SK-N-SH (cell line): ENCODE data around the gene MAST4. TPM values are rescaled to one million over a fixed set of nuclear protein-coding genes. Genes with fewer than 3 reads are reported as not detected.

ENCODE experiments used
- CTCF ChIA-PET: fragments of 300-600, 350-600 bp; formaldehyde crosslinking; extraction: SDS; loops from one replicate; lab custom pipeline; 2021; lab: Yijun Ruan, JAX
- POLR2A ChIA-PET: fragments of 350-600 bp; sonication (Branson Sonifier 250); formaldehyde crosslinking; extraction: SDS; loops from one replicate; lab custom pipeline; 2020; ENCODE audit warnings: antibody characterized with exemption, inconsistent platforms; lab: Yijun Ruan, JAX
- DNase-seq: peaks from one replicate; pipeline ENCODE4 v3.0.0; 2012
- H2AFZ ChIP-seq: fragments of 200-600 bp; sonication (generic); 2 replicates; pipeline ENCODE4 v1.8.1; 2016; ENCODE audit warnings: antibody characterized with exemption, mild to moderate bottlenecking, low read depth
- H3F3A ChIP-seq: fragments of 200-600 bp; sonication (generic); replicated peaks from 2 replicates; pipeline ENCODE3; 2016; ENCODE audit warnings: antibody characterized with exemption, mild to moderate bottlenecking; ENCODE audit not compliant: insufficient read depth
- H3K27ac ChIP-seq, 2 experiments: fragments of 200-500 bp in 1 of 2; fragments of 200-600 bp in 1 of 2; sonication (Bioruptor generic) in 1 of 2; sonication (generic), shearing (Covaris generic) in 1 of 2; 2 replicates each; pipeline versions ENCODE4 v1.5.1 to v1.6.1; 2014 to 2016; ENCODE audit warnings: low read depth in 2 of 2, inconsistent platforms in 1 of 2, low read length in 1 of 2, mild to moderate bottlenecking in 1 of 2, mixed read lengths in 1 of 2
- H3K27me3 ChIP-seq: fragments of 200-600 bp; sonication (generic), shearing (Covaris generic); 2 replicates; pipeline ENCODE4 v1.6.1; 2016; ENCODE audit warnings: mixed run types; ENCODE audit not compliant: insufficient read depth
- H3K36me3 ChIP-seq, 2 experiments: fragments of 200-500 bp in 1 of 2; fragments of 200-600 bp in 1 of 2; sonication (Bioruptor generic) in 1 of 2; sonication (generic) in 1 of 2; replicated peaks in 1 of 2; 2 replicates each; pipeline versions ENCODE3 to v1.5.1; 2014 to 2016; ENCODE audit warnings: low read length in 1 of 2, mild to moderate bottlenecking in 1 of 2; ENCODE audit not compliant: insufficient read depth in 2 of 2, control insufficient read depth in 1 of 2
- H3K4me1 ChIP-seq, 2 experiments: fragments of 200-500 bp in 1 of 2; fragments of 200-600 bp in 1 of 2; sonication (Bioruptor generic) in 1 of 2; sonication (generic), shearing (Covaris generic) in 1 of 2; 2 replicates each; pipeline versions ENCODE4 v1.5.1 to v1.6.1; 2014 to 2016; ENCODE audit warnings: low read depth in 1 of 2, low read length in 1 of 2, mixed run types in 1 of 2; ENCODE audit not compliant: insufficient read depth in 2 of 2, control insufficient read depth in 1 of 2
- H3K4me2 ChIP-seq: fragments of 200-600 bp; sonication (generic), shearing (Covaris generic); 2 replicates; pipeline ENCODE4 v1.6.1; 2017; ENCODE audit warnings: mixed run types
- H3K4me3 ChIP-seq, 2 experiments: fragments of 200-500 bp in 1 of 2; fragments of 200-600 bp in 1 of 2; sonication (Bioruptor generic) in 1 of 2; sonication (generic), shearing (Covaris generic) in 1 of 2; 2 replicates each; pipeline versions ENCODE4 v1.5.1 to v1.8.1; 2014 to 2016; ENCODE audit warnings: low read depth in 2 of 2, inconsistent platforms in 1 of 2, low read length in 1 of 2, mild to moderate bottlenecking in 1 of 2, mixed read lengths in 1 of 2, moderate library complexity in 1 of 2
- H3K79me2 ChIP-seq: fragments of 200-600 bp; sonication (generic); 2 replicates; pipeline ENCODE4 v1.8.1; 2017; ENCODE audit warnings: mild to moderate bottlenecking; ENCODE audit not compliant: insufficient read depth
- H3K9ac ChIP-seq: fragments of 200-600 bp; sonication (generic); 2 replicates; pipeline ENCODE4 v1.6.1; 2017; ENCODE audit warnings: mixed run types
- H3K9me2 ChIP-seq: fragments of 200-600 bp; sonication (generic); 2 replicates; pipeline ENCODE4 v1.6.1; 2017; ENCODE audit warnings: mixed run types
- H3K9me3 ChIP-seq: fragments of 200-600 bp; sonication (generic); 2 replicates; pipeline ENCODE4 v1.6.1; 2017; ENCODE audit warnings: mixed run types, mild to moderate bottlenecking, moderate library complexity
- H4K20me1 ChIP-seq: fragments of 200-600 bp; sonication (generic); 2 replicates; pipeline ENCODE4 v1.6.1; 2017; ENCODE audit warnings: mild to moderate bottlenecking, mixed run types; ENCODE audit not compliant: insufficient read depth
- CTCF ChIP-seq: fragments of 200-600 bp; sonication (generic); IDR thresholded peaks from 2 replicates; pipeline ENCODE4 v1.6.1; 2017; ENCODE audit warnings: antibody characterized with exemption, mild to moderate bottlenecking, moderate library complexity
- GABPA ChIP-seq: IDR thresholded peaks from 2 replicates; pipeline ENCODE4 v1.4.0; 2012; ENCODE audit warnings: low read depth, mild to moderate bottlenecking
- MXI1 ChIP-seq: IDR thresholded peaks from 2 replicates; pipeline ENCODE4 v1.6.1; 2012; ENCODE audit warnings: mild to moderate bottlenecking, low read depth, low read length, improper control_type of control experiment
- RXRA ChIP-seq: IDR thresholded peaks from 2 replicates; pipeline ENCODE4 v1.4.0; 2012; ENCODE audit warnings: low read depth, mild to moderate bottlenecking, borderline replicate concordance
- SMC3 ChIP-seq: IDR thresholded peaks from 2 replicates; pipeline ENCODE4 v1.6.1; 2012; ENCODE audit warnings: low read depth, low read length, improper control_type of control experiment
- TAF1 ChIP-seq: IDR thresholded peaks from 2 replicates; pipeline ENCODE4 v1.6.1; 2012; ENCODE audit warnings: low read depth, mild to moderate bottlenecking, low read length, moderate library complexity, borderline replicate concordance
- TEAD4 ChIP-seq: IDR thresholded peaks from 2 replicates; pipeline ENCODE4 v1.4.0; 2012; ENCODE audit warnings: mild to moderate bottlenecking, borderline replicate concordance; ENCODE audit not compliant: insufficient read depth
- YY1 ChIP-seq: IDR thresholded peaks from 2 replicates; pipeline ENCODE4 v1.4.0; 2012; ENCODE audit warnings: low read depth, mild to moderate bottlenecking
- WGBS: methylation state at CpG from one replicate; pipeline ENCODE4 v1.1.6; 2017; ENCODE audit warnings: low lambda C conversion rate; 5-methylcytosine and 5-hydroxymethylcytosine counted together
- polyA plus RNA-seq, 3 experiments: library from polyadenylated mRNA; depleted of rRNA; stranded (reverse); fragments of >200 nt; gene quantifications; 2 replicates each; pipeline ENCODE4 v1.2.3, GENCODE V29; 2012
- TF ChIP-seq, protein P1 (sequence below): IDR thresholded peaks from 2 replicates; pipeline ENCODE4 v1.4.0; 2012; ENCODE audit warnings: low read depth

MAST4 gene
- polyA plus RNA-seq, 1 of the 3 experiments (the other 2 are of a cell fraction) = 2.2 TPM

DNA sequence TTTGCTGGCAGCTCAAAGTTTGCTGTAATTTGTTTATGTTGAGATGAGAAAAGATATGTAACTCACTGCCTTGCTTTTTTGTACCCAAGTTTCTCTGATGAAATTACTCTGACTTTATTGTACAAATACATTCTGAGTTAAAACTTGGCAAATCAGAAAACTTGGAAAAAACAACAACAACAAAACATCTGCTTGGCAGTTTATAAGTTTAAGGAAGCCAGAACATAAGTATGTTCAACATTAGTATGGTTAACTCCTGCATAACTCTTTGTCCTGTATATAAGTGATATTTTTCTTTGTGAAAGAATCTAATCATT, 233.1 kb downstream of the MAST4 start (continued):
- no peak for TF ChIP-seq MXI1
- no peak for TF ChIP-seq YY1
- TF ChIP-seq SMC3 = no peak
- no peak for TF ChIP-seq TAF1

DNA sequence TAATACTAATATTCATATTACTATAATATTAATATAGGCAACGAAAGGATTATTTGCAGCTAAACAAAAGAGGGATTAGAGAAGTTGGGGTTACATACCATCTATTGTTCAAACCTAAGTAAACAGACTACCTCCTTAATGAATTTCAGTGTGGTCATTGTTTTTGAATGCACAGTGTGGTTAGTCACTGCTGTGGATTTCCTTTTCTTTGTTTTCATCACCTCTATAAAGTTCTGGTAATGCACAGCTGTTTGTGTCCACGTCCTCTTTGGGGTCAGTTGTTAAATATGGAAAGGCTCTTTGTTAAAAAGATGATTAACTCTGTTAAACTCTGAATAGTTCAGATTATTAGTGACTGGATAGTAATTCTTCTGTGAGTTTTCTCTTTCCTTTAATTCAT, 233.6 kb downstream of the MAST4 start:
- TF ChIP-seq RXRA (no peak), TEAD4 (no peak), GABPA (no peak)
- TF ChIP-seq, protein P1, sequence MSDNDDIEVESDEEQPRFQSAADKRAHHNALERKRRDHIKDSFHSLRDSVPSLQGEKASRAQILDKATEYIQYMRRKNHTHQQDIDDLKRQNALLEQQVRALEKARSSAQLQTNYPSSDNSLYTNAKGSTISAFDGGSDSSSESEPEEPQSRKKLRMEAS = no peak

GRCh38 chr5:66830636-66831035, 234.4 kb downstream of the MAST4 start:
- 18% methylated on average over 1 of the region's 1 CpG for WGBS
- Histone ChIP-seq H3K79me2 (no peaks in the 10 kb centered on the region), H3K9me2 (no peaks in the 10 kb centered on the region), H3K9ac (no peak overlapping the region), H3K9me3 (no peaks in the 10 kb centered on the region), H3K4me1 (peaks cover 7 to 13% of the 10 kb centered on the region in 2 experiments; a peak in 3 of 4 replicates), H3K4me2 (no peak overlapping the region), H3K36me3 (no peaks in the 10 kb centered on the region), H3K27ac (no peak overlapping the region), H3K4me3 (no peak overlapping the region), H4K20me1 (no peaks in the 10 kb centered on the region), H2AFZ (no peak overlapping the region), H3K27me3 (peaks cover 5% of the 10 kb centered on the region; the same call in 1 of the 2 replicates), H3F3A (no peaks in the 10 kb centered on the region)
- CTCF ChIA-PET = interaction anchor here (0.7 to 6.4 kb wide), 9 partner anchors 9 to 524 kb away, joined by 3 to 76 read pairs (median 4); no protein-coding TSS in a partner anchor
- TF ChIP-seq CTCF = peak; percentile 32
- no peak for TF ChIP-seq SMC3
- no peak for DNase-seq
- POLR2A ChIA-PET = no interaction called here

More for the DNA sequence above, 233.6 kb downstream of the MAST4 start:
- no peak for DNase-seq
- ChIA-PET CTCF (interaction anchor here (0.7 to 6.4 kb wide), 10 partner anchors 10 to 524 kb away, joined by 3 to 76 read pairs (median 4); no protein-coding TSS in a partner anchor), POLR2A (no interaction called here)
- peaks cover 7 to 13% of the 10 kb centered on the region in 2 experiments; a peak in 3 of 4 replicates for H3K4me1 ChIP-seq
- H4K20me1 ChIP-seq = no peaks in the 10 kb centered on the region
- no peak overlapping the region for H3K9ac ChIP-seq
- no peak overlapping the region for H3K4me3 ChIP-seq
- no peaks in the 10 kb centered on the region for H3F3A ChIP-seq
- H3K27me3 ChIP-seq = peaks cover 5% of the 10 kb centered on the region; the same call in 1 of the 2 replicates
- no peaks in the 10 kb centered on the region for H3K9me2 ChIP-seq
- 32% methylated on average over 2 of the region's 2 CpGs for WGBS
- 0 out of 2 replicates have a peak overlapping the region, but pooled peaks have one; percentile 20 for H3K4me2 ChIP-seq
- no peak overlapping the region for H3K27ac ChIP-seq
- no peaks in the 10 kb centered on the region for H3K79me2 ChIP-seq
- no peaks in the 10 kb centered on the region for H3K36me3 ChIP-seq
- no peak overlapping the region; the same call in 1 of the 2 replicates for H2AFZ ChIP-seq
- no peaks in the 10 kb centered on the region for H3K9me3 ChIP-seq
